ENCODE results near the gene AMDHD2.

The AMDHD2 gene

GRCh38 chr16:2499454-2499853 is 20.7 kb upstream of the AMDHD2 start:
- no peak for DNase-seq (ENCODE audit: low read depth, low spot score)

GRCh38 chr16:2499890-2500429 is 20.2 kb upstream of the AMDHD2 start:
- no peak for DNase-seq (ENCODE audit: low read depth, low spot score)

DNA sequence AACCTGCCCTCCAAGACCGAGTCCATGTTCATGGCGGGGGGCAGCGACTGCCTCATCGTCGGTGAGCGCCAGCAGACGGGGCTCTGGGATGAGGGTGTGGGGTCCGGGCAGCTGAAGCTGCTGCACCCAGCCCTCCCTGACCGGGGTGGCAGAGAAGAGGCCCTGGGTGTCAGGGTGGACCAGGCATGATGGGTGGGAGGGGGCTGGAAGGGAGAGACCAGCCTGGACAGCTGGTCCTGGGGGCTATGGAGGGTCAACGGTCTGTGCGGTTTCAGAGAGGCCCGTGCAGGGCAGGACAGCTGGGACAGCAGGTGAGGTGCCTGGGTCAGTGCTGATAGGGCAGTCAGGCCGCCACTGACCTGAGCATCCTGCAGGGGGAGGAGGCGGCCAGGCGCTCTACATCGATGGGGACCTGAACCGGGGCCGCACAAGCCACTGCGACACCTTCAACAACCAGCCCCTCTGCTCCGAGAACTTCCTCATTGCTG is 19.7 kb upstream of the AMDHD2 start:
- DNase-seq (ENCODE audit: low read depth, low spot score) = no peak

DNA sequence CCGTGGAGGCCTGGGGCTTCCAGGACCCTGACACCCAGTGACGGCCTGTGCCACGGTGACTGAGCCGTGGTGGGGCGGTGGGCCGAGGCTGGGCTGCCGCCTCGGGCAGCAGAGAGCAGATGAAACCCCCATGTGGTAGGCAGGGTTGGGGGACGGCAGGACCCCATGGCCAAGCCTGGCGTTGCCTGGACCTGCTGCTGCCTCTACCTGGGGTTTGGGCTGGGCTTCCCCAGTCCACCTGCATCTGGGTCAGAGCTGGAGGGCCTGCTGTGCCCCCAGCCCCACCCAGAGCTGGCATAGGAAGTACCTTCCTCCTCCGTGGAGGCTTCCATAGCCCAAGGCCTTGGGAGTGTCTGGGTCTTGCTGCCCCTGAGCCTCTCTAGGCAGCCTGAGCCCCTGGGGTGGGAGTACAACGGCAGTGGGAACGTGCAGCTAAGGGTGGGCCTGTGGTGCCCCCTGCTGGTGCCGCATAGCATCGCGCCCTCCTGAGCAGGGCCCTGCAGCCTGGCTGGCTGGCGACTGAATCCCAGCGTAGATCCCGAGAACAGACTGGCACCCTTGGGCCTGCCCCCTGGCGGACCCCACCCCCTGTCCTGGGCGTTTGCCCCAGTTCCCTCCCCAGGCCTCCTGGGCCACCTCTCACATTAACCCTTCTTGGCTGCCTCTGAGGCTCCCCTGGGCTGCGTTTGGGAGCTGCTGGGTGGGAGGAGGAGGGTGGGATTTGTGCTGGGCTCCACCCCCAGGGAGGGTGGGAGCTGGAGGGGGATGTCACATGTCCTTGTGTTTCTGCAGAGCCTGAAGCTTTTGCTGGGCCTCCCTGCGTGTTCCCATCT is 19.0 kb upstream of the AMDHD2 start:
- DNase-seq (ENCODE audit: low read depth, low spot score) = peak; percentile 60

GRCh38 chr16:2501946-2502895 is 17.9 kb upstream of the AMDHD2 start:
- DNase-seq (ENCODE audit: low read depth, low spot score) = no peak

DNA sequence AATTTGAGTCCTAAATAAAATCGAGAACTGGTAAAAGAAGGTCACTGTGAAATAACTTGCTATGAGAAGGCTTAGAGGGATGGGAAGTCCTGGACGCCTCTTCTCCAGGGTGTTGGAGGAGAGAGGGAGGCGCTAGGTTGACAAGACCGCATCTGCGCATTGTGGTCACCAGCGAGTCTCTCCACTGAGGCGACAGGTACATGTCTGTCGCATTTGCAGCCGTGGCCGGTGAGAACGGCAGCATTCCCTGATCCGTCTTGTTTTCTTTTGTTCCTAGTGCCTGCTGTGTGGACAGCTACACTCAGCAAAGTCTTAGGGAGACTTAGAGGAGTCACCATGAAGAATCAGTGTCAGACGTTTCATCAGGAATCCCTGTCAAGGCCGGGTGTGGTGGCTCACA is 14.5 kb upstream of the AMDHD2 start:
- no peak for DNase-seq (ENCODE audit: low read depth, low spot score)

GRCh38 chr16:2507052-2507659 is 13.0 kb upstream of the AMDHD2 start:
- no peak for DNase-seq (ENCODE audit: low read depth, low spot score)

GRCh38 chr16:2507665-2508064 is 12.5 kb upstream of the AMDHD2 start:
- no peak for DNase-seq (ENCODE audit: low read depth, low spot score)

DNA sequence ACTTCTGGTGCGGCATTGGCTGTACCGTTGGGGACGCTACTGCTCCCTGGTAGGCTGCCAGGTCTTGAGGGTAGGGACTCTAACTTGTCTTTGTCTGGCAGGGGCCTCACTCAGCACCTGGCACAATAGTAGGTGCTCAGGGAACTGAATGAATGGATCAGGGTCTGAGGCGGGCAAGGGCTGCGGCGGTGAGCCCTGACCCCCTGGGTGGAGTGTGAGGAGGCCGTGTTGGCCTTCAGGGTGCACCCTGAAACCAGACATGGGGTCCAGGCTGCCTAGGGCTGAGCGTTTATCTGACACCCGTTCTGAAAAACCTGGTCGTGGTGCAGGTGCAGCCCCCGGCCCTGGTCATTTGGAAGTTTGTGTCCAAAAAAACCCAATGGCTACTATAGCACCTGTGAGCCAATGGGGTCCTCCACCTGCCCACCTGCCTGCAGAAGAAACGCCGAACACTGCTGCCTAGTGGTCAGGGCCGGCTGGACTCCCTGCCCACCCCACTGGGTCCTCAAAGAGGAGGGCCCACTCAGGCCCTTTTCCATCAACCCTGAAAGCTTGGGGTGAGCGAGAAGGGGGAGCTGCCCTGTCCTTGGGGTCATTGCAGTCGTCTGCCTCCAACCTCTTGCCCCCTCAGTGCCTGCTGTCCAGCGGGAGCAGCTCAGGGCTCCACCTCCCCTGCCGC is 11.3 kb upstream of the AMDHD2 start:
- DNase-seq (ENCODE audit: low read depth, low spot score) = no peak

- DNase-seq (ENCODE audit: low read depth, low spot score) = no peak
These were observed 8.9 kb upstream of the AMDHD2 start for GRCh38 chr16:2511128-2511800.

- DNase-seq (ENCODE audit: low read depth, low spot score) = no peak
These were observed 8.0 kb upstream of the AMDHD2 start for GRCh38 chr16:2511996-2512734.

GRCh38 chr16:2512735-2513404 is 7.3 kb upstream of the AMDHD2 start:
- DNase-seq (ENCODE audit: low read depth, low spot score) = no peak

DNA sequence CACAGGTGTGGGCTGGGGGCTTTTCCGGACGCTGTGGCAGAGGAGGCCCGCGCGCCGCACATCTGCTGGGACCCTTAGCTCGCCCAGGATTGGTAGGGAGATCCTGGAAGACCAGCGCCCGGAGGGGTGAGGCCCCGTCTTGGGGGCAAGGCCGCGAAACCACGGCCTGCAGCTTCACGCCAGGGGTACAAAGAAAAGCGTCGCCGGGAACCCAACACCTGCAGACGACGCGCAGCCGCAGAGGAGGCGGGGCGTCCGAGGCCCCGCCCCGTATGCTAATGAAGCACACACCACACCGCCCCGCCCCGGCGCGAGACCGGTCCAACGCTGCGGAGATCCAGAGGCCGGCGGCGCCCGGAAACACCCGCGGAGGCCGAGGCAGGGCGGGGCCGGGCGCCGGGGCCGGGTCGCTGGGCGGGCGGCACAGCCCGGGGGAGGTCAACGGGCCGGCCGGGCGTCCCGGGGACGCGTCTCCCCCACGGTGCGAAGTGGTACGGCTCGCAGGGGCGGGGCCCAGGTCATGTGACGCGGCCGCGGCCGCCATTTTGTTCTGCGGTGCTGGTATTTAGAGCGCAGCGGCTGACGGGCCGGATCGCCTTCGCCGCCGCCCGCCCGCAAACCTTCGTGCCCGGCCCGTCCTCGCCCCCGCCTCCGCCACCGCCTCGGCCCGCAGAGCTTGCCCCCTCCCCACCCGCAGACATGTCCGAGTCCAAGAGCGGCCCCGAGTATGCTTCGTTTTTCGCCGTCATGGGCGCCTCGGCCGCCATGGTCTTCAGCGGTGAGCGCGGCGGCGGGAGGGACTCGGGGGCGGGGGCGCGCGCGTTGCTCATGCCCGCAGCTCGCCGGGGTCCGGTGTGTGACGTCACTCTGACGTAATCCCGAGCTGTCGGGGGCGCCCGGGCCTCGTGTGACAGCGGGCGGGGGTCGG is 6.5 kb upstream of the AMDHD2 start, which contains the start of gene ATP6V0C:
Gene ATP6V0C (plus strand): TSS at position 548 of the 928 bp plus-strand sequence. CDS start 152 bp downstream, at position 700.
- peak; percentile 77 for DNase-seq (ENCODE audit: low read depth, low spot score)

DNA sequence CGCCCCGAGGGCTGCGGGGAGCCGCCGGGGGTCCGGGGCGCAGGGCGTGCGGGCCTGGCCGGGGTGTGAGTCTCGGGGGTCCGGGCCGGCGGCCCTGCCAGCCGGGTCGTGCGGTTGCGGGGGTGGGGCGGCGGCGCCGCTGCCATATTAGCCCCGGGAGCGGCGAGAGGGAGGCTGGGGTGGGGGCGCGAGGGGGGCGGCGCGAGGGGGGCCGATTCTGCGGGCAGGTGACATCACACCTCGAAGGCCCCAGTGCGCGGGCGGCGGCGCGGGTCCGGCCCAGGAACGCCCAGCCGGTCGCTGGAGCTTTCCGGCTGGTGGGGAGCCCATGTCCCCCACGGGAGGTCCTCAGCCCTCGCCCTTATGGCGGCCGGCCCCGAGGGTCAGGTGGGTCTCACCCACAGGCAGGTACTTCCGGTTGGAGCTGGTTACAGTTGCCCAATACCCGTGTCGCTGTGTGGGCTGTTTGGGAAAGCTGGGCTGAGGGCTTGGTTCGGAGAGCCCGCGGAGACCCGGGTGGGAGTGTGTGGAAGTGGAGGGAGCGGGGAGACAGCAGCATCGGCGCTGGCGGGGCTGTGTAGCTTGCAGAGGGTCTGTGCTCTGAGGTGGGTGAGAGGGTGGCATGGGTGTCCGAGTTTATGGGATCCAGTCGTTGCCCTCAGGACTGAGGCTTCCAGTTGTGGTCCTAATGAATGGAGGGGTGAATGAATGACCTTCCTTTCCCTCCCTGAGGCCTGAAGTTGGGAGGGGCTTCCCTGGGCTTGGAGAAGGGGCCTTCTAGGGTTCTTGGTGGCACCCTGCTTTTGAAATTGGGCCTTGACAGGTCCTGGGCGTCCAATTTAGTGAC is 5.6 kb upstream of the AMDHD2 start:
- DNase-seq (ENCODE audit: low read depth, low spot score) = no peak

DNA sequence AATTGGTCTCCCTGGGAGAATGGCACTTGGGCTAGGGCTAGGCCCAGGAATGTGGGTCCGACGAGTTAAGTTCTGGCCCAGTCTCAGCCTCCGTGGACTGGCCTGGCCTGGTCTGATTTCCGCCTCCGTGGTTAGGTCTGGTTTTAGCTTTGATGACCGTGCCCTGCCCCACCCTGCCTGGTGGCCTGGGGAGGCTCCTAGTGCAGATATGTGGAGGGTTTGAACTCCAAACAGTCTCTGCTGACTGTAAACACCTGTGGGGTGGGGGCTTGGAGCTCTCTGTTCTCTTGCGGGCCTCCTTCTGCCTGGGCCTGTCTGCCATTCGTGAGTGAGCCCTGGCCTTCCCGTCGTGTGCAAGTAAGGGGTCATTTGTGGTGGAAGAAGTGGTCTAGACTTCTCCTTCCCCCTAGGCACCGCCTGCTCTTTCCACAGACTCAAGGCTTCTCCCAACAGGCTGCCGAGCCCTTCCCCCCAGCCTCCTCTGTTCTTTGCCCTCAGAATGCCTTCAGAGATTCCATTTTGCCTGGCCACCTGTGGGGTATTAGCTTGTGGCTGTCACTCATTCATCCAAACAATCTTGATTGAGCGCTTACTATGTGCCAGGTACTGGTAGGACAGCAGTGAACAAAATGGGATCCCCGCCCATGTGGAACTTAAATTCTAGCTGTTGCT is 4.9 kb upstream of the AMDHD2 start:
- no peak for DNase-seq (ENCODE audit: low read depth, low spot score)

GRCh38 chr16:2516391-2517240 is 3.6 kb upstream of the AMDHD2 start:
- DNase-seq (ENCODE audit: low read depth, low spot score) = no peak

All from activated naive CD8-positive, alpha-beta T cell treated with anti-CD3 and anti-CD28 coated beads, Interleukin-2, amount 50 U/mL, for 16 hours (primary cell).